K562 (cell line): ENCODE data around the gene NKAPL. TPM values are rescaled to one million over a fixed set of nuclear protein-coding genes. Genes with fewer than 3 reads are reported as not detected.
A peak's percentile ranks its signal among the peaks of the same experiment; 100 is the strongest.

Experiments
- ATAC-seq: fragments of 200-7000 bp; cut with Tn5 transposase; 3 replicates; pipeline ENCODE4 v1.9.1; 2020; ENCODE audit warnings: moderate library complexity
- BruUV-seq: library from RNA; stranded (reverse); fragments of 400-500 nt; replicated peaks from 2 replicates; lab custom pipeline; 2021; lab: Mats Ljungman, UMichigan
- CTCF ChIA-PET: fragments of 300-600 bp; formaldehyde crosslinking; extraction: SDS; loops from one replicate; lab custom pipeline; 2021; ENCODE audit warnings: low intra/inter-chr PET ratio; lab: Yijun Ruan, JAX
- POLR2A ChIA-PET: fragments of 300-600, 350-650 bp; sonication (Branson Sonifier 250); formaldehyde crosslinking; extraction: SDS; loops from one replicate; lab custom pipeline; 2021; ENCODE audit warnings: antibody characterized with exemption, inconsistent platforms; lab: Yijun Ruan, JAX
- DNase-seq, 4 experiments: peaks; one replicate each; pipeline versions ENCODE4 v3.0.0 to v3.0.0-alpha.2; 2011 to 2018; ENCODE audit warnings: low spot score in 3 of 4, mixed read lengths in 3 of 4; ENCODE audit errors: extremely low read depth in 1 of 4
- FAIRE-seq: peaks from 2 replicates; lab custom pipeline; 2011; peaks lifted over from hg19 to GRCh38; lab: Jason Lieb, UNC
- H2AFZ ChIP-seq: 2 replicates; pipeline ENCODE4 v1.6.0; 2011; ENCODE audit warnings: low read depth, low read length, control low read depth, inconsistent platforms
- H3K27ac ChIP-seq: fragments of 200-600 bp; 3 replicates; pipeline ENCODE4 v1.8.0; 2011; ENCODE audit warnings: low read depth, mild to moderate bottlenecking, control low read depth, inconsistent platforms, low read length, moderate library complexity, mixed read lengths; ENCODE audit errors: extremely low read depth
- H3K27me3 ChIP-seq, 2 experiments: fragments of 300-600 bp in 1 of 2; 2 replicates in 1 of 2; 3 replicates in 1 of 2; pipeline versions ENCODE4 v1.6.0 to v1.8.0; 2011; ENCODE audit warnings: inconsistent platforms in 2 of 2, low read length in 2 of 2, mild to moderate bottlenecking in 1 of 2, mixed read lengths in 1 of 2, moderate library complexity in 1 of 2; ENCODE audit not compliant: control insufficient read depth in 2 of 2, insufficient read depth in 2 of 2
- H3K36me3 ChIP-seq: fragments of 300-600 bp; 3 replicates; pipeline ENCODE4 v1.8.0; 2011; ENCODE audit warnings: mild to moderate bottlenecking, low read length, inconsistent platforms; ENCODE audit not compliant: control insufficient read depth, insufficient read depth
- H3K4me1 ChIP-seq, 2 experiments: fragments of 200-600 bp in 1 of 2; replicated peaks in 1 of 2; 2 replicates in 1 of 2; 3 replicates in 1 of 2; pipeline versions ENCODE4 v1.5.1 to v1.8.0; 2011; ENCODE audit warnings: inconsistent platforms in 2 of 2, low read length in 2 of 2, mild to moderate bottlenecking in 1 of 2, mixed read lengths in 1 of 2, moderate library complexity in 1 of 2; ENCODE audit not compliant: control insufficient read depth in 2 of 2, insufficient read depth in 2 of 2
- H3K4me2 ChIP-seq: 2 replicates; pipeline ENCODE4 v1.6.1; 2011; ENCODE audit warnings: low read length, control low read depth, inconsistent platforms, mixed read lengths; ENCODE audit not compliant: insufficient read depth
- H3K4me3 ChIP-seq: fragments of 200-600 bp; sonication (generic), shearing (Covaris generic); 2 replicates; pipeline ENCODE4 v1.5.1; 2016; ENCODE audit warnings: control low read depth, inconsistent platforms
- H3K79me2 ChIP-seq: fragments of 200-600 bp; 3 replicates; pipeline ENCODE4 v1.8.0; 2011; ENCODE audit warnings: low read length, inconsistent platforms; ENCODE audit not compliant: control insufficient read depth, insufficient read depth
- H3K9ac ChIP-seq, 2 experiments: 2 replicates each; pipeline versions ENCODE4 v1.6.0 to v1.6.1; 2011; ENCODE audit warnings: low read depth in 2 of 2, low read length in 2 of 2, control low read depth in 1 of 2, inconsistent platforms in 1 of 2, mild to moderate bottlenecking in 1 of 2, mixed read lengths in 1 of 2; ENCODE audit not compliant: insufficient read depth in 1 of 2
- H3K9me1 ChIP-seq: one replicate; pipeline ENCODE4 v1.6.0; 2011; ENCODE audit warnings: inconsistent platforms, mild to moderate bottlenecking, low read length, moderate library complexity; ENCODE audit not compliant: control insufficient read depth, insufficient read depth
- H3K9me3 ChIP-seq: replicated peaks from 2 replicates; pipeline ENCODE4 v1.5.1; 2011; ENCODE audit warnings: low read depth, low read length, inconsistent platforms; ENCODE audit not compliant: control insufficient read depth, insufficient read depth
- H4K20me1 ChIP-seq: replicated peaks from 2 replicates; pipeline ENCODE4 v1.6.1; 2011; ENCODE audit warnings: low read length, inconsistent platforms, mixed read lengths; ENCODE audit not compliant: control insufficient read depth, insufficient read depth
- BRD9 ChIP-seq: fragments of 450-650 bp; IDR thresholded peaks from 2 replicates; pipeline ENCODE4 v1.6.1; 2018; ENCODE audit warnings: low read depth; ENCODE audit not compliant: partially characterized antibody
- ETV5 ChIP-seq: sonication (generic); formaldehyde crosslinking; IDR thresholded peaks from 2 replicates; pipeline ENCODE4 v1.4.0; 2020; ENCODE audit warnings: low read depth, mild to moderate bottlenecking, missing genetic modification reagents
- FUS ChIP-seq: fragments of 200-400 bp; formaldehyde crosslinking; optimal IDR thresholded peaks from 2 replicates; pipeline ENCODE3; 2017; ENCODE audit warnings: low read depth, low read length
- HDAC3 ChIP-seq: fragments of 450-650 bp; IDR thresholded peaks from 2 replicates; pipeline ENCODE4 v1.6.1; 2018; ENCODE audit warnings: borderline replicate concordance, mild to moderate bottlenecking, moderate library complexity; ENCODE audit not compliant: partially characterized antibody
- HDGF ChIP-seq: fragments of 450-650 bp; IDR thresholded peaks from 2 replicates; pipeline ENCODE4 v1.6.1; 2016
- HMG20A ChIP-seq: fragments of 450-650 bp; formaldehyde crosslinking; conservative IDR thresholded peaks from 2 replicates; pipeline ENCODE4 v1.4.0; 2020; ENCODE audit warnings: mild to moderate bottlenecking, mixed read lengths
- IRF2 ChIP-seq: sonication (generic); formaldehyde crosslinking; IDR thresholded peaks from 2 replicates; pipeline ENCODE4 v1.8.1; 2022; ENCODE audit warnings: mild to moderate bottlenecking, missing genetic modification reagents
- NCOA6 ChIP-seq: fragments of 450-650 bp; IDR thresholded peaks from 2 replicates; pipeline ENCODE4 v1.6.1; 2017; ENCODE audit warnings: mild to moderate bottlenecking
- POLR3A ChIP-seq: IDR thresholded peaks from 2 replicates; pipeline ENCODE4 v1.6.1; 2011; ENCODE audit warnings: borderline replicate concordance, mild to moderate bottlenecking, moderate library complexity; ENCODE audit not compliant: insufficient read length, insufficient read depth; ENCODE audit errors: extremely low read depth
- SNIP1 ChIP-seq: fragments of 450-650 bp; IDR thresholded peaks from 2 replicates; pipeline ENCODE4 v1.7.1; 2017; ENCODE audit warnings: low read depth, mild to moderate bottlenecking
- ZBTB8A ChIP-seq: fragments of 450-650 bp; IDR thresholded peaks from 2 replicates; pipeline ENCODE4 v1.6.1; 2018; ENCODE audit warnings: mild to moderate bottlenecking, moderate library complexity; ENCODE audit not compliant: partially characterized antibody
- ZNF253 ChIP-seq: fragments of 250-450 bp; sonication (Bioruptor Pico); conservative IDR thresholded peaks from 2 replicates; pipeline ENCODE4 v1.6.1; 2021; ENCODE audit warnings: mild to moderate bottlenecking
- ZNF282 ChIP-seq: sonication (generic); formaldehyde crosslinking; IDR thresholded peaks from 2 replicates; pipeline ENCODE4 v1.8.1; 2023; ENCODE audit warnings: missing genetic modification reagents
- ZNF384 ChIP-seq: IDR thresholded peaks from 2 replicates; pipeline ENCODE4 v1.6.1; 2012; ENCODE audit warnings: low read depth, low read length, improper control_type of control experiment
- ZNF512 ChIP-seq: IDR thresholded peaks from 2 replicates; pipeline ENCODE4 v1.6.1; 2016; ENCODE audit warnings: missing genetic modification characterization, missing compliant biosample characterization
- ZNF655 ChIP-seq: fragments of 250-450 bp; sonication (Bioruptor Pico); IDR thresholded peaks from 2 replicates; pipeline ENCODE4 v1.5.0; 2021
- WGBS: fragments of 100-300 bp; shearing (Covaris generic); methylation state at CpG from one replicate; pipeline ENCODE4 v1.1.6; 2016; ENCODE audit warnings: low coverage, mixed read lengths; ENCODE audit not compliant: insufficient coverage; ENCODE audit errors: missing lambda C conversion rate; 5-methylcytosine and 5-hydroxymethylcytosine counted together
- in situ Hi-C: fragments of 300-500 bp; cut with MboI; formaldehyde crosslinking; loops from 4 replicates; pipeline ENCODE4 v1.15.0; 2018; ENCODE audit warnings: inconsistent platforms, mixed read lengths
- intact Hi-C: fragments of 100-400 bp; cut with micrococcal nuclease; formaldehyde crosslinking; loops from 2 replicates; pipeline ENCODE4 v1.14.2; 2022
- polyA plus RNA-seq, 8 experiments: library from polyadenylated mRNA; depleted of rRNA in 4 of 8; stranded (reverse) in 5 of 8; unstranded in 3 of 8; fragments of >200 nt; fragmentation: Nextera tagmentation in 2 of 8; fragmentation: Illumina TruSeq in 1 of 8; extraction: Ambion mirVana in 2 of 8; extraction: Trizol in 1 of 8; gene quantifications; 2 replicates each; pipeline versions ENCODE4 v1.2.1 to v1.2.3, GENCODE V29; 2011 to 2014; ENCODE audit warnings: inconsistent platforms in 1 of 8, missing spikeins in 1 of 8
- total RNA-seq, 7 experiments: library from RNA; depleted of rRNA in 6 of 7; stranded (reverse); fragments of >200 nt in 6 of 7; fragmentation: Illumina TruSeq in 2 of 7; extraction: Trizol in 2 of 7; gene quantifications; 2 replicates each; pipeline versions ENCODE4 v1.2.1 to v1.2.3, GENCODE V29; 2011 to 2021; ENCODE audit warnings: low replicate concordance in 1 of 7
- TF ChIP-seq, protein P1 (sequence below), 3 experiments: fragments of 200-800 bp in 1 of 3; sonication (Bioruptor generic) in 1 of 3; sonication (generic) in 1 of 3; formaldehyde crosslinking in 1 of 3; IDR thresholded peaks; 2 replicates each; pipeline versions ENCODE4 v1.6.1 to v1.8.0; 2016 to 2022; ENCODE audit warnings: mild to moderate bottlenecking in 2 of 3, missing compliant biosample characterization in 2 of 3, missing genetic modification characterization in 2 of 3, missing genetic modification reagents in 1 of 3

NKAPL gene
- total and polyA plus RNA-seq, 9 of the 15 experiments (the other 6 are each of a cell fraction or from before 2014, with no cell fraction given), result not detected

DNA sequence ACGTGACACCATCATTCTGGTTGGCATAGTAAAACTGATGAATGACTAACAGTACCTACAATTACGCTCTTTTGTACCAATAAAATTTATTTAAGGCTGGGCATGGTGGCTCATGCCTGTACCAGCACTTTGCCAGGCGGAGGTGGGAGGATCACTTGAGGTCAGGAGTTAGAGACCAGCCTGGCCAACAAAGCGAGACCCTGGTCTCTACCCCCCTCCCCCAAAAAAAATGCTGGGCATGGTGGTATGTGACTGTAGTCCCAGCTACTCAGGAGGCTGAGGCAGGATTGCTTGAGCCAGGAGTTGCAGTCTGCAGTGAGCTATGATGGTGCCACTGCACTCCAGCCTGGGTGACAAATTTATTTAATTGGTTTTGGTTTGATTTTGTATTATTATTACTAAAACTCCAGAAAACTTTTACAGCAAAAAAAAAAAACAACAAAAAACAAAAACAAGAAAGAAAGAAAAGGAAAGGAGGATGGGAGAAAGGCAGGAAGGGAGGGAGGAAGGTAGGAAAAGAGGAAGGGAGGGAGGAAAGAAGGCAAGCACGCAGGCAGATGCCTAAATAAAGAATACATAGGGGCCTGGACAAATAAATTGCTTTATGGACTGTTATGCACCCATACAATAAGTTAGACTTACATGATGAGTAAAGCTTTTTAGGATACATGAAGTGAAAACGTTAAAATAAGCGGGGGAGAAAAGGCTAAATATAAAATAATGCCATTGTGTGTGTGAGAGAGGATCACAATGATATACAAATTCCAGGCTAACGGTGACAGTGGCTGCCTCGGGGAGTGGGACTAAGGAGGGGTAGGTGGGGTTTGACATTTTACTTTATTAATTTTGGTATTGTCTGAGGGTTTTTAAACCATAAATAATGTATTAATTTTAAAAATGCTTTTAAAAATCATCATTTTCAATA lies 34.7 kb upstream of the NKAPL start:
- Histone ChIP-seq H3K4me1 (peaks cover 10 to 56% of the 10 kb centered on the region in 2 experiments), H3K9me1 (no peaks in the 10 kb centered on the region), H3K36me3 (peaks cover 25% of the 10 kb centered on the region), H3K9me3 (no peaks in the 10 kb centered on the region), H3K4me3 (peak overlapping the region; percentile 79), H3K79me2 (peaks cover 35% of the 10 kb centered on the region), H3K9ac (peak overlapping the region; percentile 16 to 92; a peak in 3 of 4 replicates), H3K27ac (peak overlapping the region; percentile 85), H4K20me1 (no peaks in the 10 kb centered on the region), H3K4me2 (peak overlapping the region; percentile 95), H2AFZ (peak overlapping the region; percentile 93), H3K27me3 (no peaks in the 10 kb centered on the region)
- DNase-seq (no peak), FAIRE-seq (no peak), ATAC-seq (no peak)
- CTCF ChIA-PET, result interaction anchor here (0.7 kb wide), 2 partner anchors 79 to 132 kb away, joined by 3 read pairs; no protein-coding TSS in a partner anchor
- BruUV-seq, result TSS peak; percentile 93
- intact Hi-C loops (loop anchor here (1.0 to 10.0 kb wide), 5 partner anchors 28 to 390 kb away; partner anchors contain the start of genes PGBD1, ZKSCAN4, ZKSCAN8 and ZSCAN31), in situ Hi-C loops (no loop called here)
- POLR2A ChIA-PET, result interaction anchor here (0.6 to 1.7 kb wide), 3 partner anchors 10 to 486 kb away, joined by 3 to 5 read pairs (median 4); no protein-coding TSS in a partner anchor
- WGBS, result 41% methylated on average over 9 of the region's 9 CpGs
- no peak for TF ChIP-seq POLR3A
- no peak for TF ChIP-seq ZNF384
- TF ChIP-seq HMG20A (CRISPR knock-in tag), result no peak
- peak; percentile 33 for TF ChIP-seq ZBTB8A
- TF ChIP-seq ZNF512 (tag), result peak; percentile 97
- 0 out of 2 replicates have a peak, but pooled peaks have one; percentile 9 for TF ChIP-seq NCOA6
- no peak for TF ChIP-seq ZNF253
- TF ChIP-seq ETV5 (CRISPR knock-in tag), result no peak
- peak; percentile 61 for TF ChIP-seq BRD9
- no peak for TF ChIP-seq ZNF282 (CRISPR knock-in tag)
- peak; percentile 29 for TF ChIP-seq HDAC3
- peak; percentile 14; the same call in 1 of the 2 replicates for TF ChIP-seq HDGF
- no peak for TF ChIP-seq ZNF655 (CRISPR knock-in tag)
- TF ChIP-seq IRF2 (CRISPR knock-in tag), result no peak
- TF ChIP-seq SNIP1, result peak; percentile 52; the same call in 1 of the 2 replicates
- TF ChIP-seq FUS, result no peak
- TF ChIP-seq, protein P1, sequence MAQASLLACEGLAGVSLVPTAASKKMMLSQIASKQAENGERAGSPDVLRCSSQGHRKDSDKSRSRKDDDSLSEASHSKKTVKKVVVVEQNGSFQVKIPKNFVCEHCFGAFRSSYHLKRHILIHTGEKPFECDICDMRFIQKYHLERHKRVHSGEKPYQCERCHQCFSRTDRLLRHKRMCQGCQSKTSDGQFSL (CRISPR knock-in tag; IDR thresholded peaks at IDR 0.05), result no peak
- TF ChIP-seq, protein P1 (tag; IDR thresholded peaks at IDR 0.05), result 0 out of 4 replicates have a peak, but pooled peaks of 1 of the 2 experiments have one; percentile 40
